HUES64 (cell line): ENCODE measurements around the gene NF1.
"Not testable (repeated sequence)": the region's sequence is repeated elsewhere in the genome, so short reads cannot be mapped to it uniquely, and the experiment has no call there.

Source experiments
- H3K27ac ChIP-seq: 2 replicates; pipeline ENCODE4 v1.7.0; 2013; ENCODE audit warnings: low read depth, low read length, inconsistent platforms
- H3K27me3 ChIP-seq: 2 replicates; pipeline ENCODE4 v1.6.1; 2013; ENCODE audit warnings: mild to moderate bottlenecking, low read length; ENCODE audit not compliant: insufficient read depth
- H3K36me3 ChIP-seq: 2 replicates; pipeline ENCODE4 v1.6.1; 2013; ENCODE audit warnings: mild to moderate bottlenecking, low read length; ENCODE audit not compliant: insufficient read depth
- H3K4me1 ChIP-seq: 2 replicates; pipeline ENCODE4 v1.6.1; 2013; ENCODE audit warnings: mild to moderate bottlenecking, low read length, moderate library complexity; ENCODE audit not compliant: insufficient read depth
- H3K4me3 ChIP-seq: 2 replicates; pipeline ENCODE4 v1.5.1; 2013; ENCODE audit warnings: mild to moderate bottlenecking, low read length, moderate library complexity
- H3K9ac ChIP-seq: 2 replicates; pipeline ENCODE4 v1.6.1; 2013; ENCODE audit warnings: mild to moderate bottlenecking, low read depth, low read length
- H3K9me3 ChIP-seq: 2 replicates; pipeline ENCODE4 v1.6.1; 2013; ENCODE audit warnings: low read depth, low read length; ENCODE audit not compliant: insufficient read depth
- WGBS: fragments of 150-250, 120-280 bp; methylation state at CpG from one replicate; pipeline ENCODE4 v1.1.7; 2013; ENCODE audit warnings: missing lambda C conversion rate; 5-methylcytosine and 5-hydroxymethylcytosine counted together

The NF1 gene

DNA sequence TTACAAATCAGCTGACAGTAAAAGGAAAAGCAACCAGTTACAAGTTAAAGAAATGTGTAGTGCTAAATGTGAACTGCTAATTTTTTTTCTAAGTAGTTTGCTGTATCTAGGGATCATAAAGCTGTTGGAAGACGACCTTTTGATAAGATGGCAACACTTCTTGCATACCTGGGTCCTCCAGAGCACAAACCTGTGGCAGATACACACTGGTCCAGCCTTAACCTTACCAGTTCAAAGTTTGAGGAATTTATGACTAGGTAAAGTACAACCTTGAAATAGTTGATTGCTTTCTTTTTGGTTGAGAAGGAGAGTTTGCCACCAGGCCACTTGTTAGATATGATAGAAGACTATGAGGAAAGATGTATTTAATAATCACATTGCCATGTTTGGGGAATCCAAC is 166.8 kb downstream of the NF1 start:
- WGBS, result 96% methylated on average over 1 of the region's 1 CpG
- H3K4me1 ChIP-seq, result no peaks in the 10 kb centered on the region
- H3K27me3 ChIP-seq, result no peaks in the 10 kb centered on the region

DNA sequence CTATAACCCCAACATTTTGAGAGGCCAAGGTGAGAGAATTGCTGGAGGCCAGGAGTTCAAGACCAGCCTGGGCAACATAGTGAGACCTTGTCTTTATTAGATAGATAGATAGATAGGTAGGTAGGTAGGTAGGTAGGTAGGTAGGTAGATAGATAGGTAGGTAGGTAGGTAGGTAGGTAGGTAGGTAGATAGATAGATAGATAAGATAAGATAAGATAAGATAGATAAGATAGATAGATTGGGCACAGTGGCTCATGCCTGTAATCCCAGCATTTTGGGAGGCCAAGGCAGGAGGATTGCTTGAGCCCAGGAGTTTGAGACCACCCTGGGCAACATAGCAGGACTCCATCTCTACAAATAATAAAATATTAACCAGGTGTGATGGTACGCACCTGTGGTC is 168.1 kb downstream of the NF1 start:
- 95% methylated on average over 1 of the region's 1 CpG for WGBS
- not testable (repeated sequence) for H3K27ac ChIP-seq, H3K9ac ChIP-seq, H3K9me3 ChIP-seq, H3K27me3 ChIP-seq, H3K4me1 ChIP-seq, H3K4me3 ChIP-seq
- H3K36me3 ChIP-seq, result peaks cover 65% of the 10 kb centered on the region

More for the DNA sequence above, 166.8 kb downstream of the NF1 start:
- no peaks in the 10 kb centered on the region for H3K9me3 ChIP-seq
- H3K27ac ChIP-seq, result no peak overlapping the region
- H3K36me3 ChIP-seq, result peaks cover 56% of the 10 kb centered on the region
- no peak overlapping the region for H3K4me3 ChIP-seq
- H3K9ac ChIP-seq, result no peak overlapping the region

DNA sequence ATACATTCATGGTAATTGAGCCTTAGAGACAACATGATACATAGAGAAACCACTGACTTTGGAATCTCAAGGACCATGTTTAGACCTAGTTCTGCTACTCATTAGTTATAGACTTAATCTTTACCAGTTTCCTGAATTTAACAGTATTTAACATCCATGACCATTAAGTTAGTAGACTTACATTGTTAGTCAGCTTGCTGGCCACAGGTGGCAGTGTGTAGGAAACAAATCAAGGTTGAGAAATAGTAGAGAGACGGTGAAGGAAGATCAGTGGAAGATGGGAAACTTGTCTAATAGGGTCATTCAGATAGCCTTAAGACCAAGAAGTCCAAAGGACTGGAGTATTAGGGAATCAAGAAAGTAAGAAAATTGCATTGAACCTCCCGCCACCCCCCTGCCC is 171.3 kb downstream of the NF1 start:
- H3K4me1 ChIP-seq, result peaks cover 11% of the 10 kb centered on the region
- H3K9ac ChIP-seq, result no peak overlapping the region
- no peak overlapping the region for H3K27ac ChIP-seq
- peaks cover 50% of the 10 kb centered on the region for H3K36me3 ChIP-seq
- 82% methylated on average over 2 of the region's 2 CpGs for WGBS
- H3K27me3 ChIP-seq, result no peaks in the 10 kb centered on the region
- no peaks in the 10 kb centered on the region for H3K9me3 ChIP-seq
- no peak overlapping the region for H3K4me3 ChIP-seq

DNA sequence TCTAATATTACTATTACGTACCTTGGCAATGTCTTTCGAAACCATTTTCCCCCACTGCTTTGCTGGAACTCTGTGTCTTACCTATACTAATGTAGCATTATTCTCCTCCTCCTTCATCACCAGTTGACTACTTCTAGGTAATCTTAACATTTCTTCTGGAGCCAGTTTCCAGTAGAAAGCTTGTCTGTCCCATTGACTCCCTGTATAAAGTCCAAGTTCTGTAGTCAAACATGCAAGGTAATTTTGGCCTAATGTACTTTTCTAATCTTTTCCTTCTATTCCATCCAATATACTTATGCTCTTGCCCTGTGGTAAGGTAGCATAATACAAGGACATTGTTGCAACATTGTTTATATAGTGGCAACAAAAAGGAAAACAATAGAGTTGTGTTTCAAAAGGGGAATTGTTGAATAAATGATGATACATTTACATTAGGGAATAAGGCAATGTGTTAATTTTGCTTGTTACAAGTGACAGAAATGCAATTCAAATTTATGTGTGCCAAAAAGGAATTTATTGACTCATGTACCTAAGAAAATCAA is 174.3 kb downstream of the NF1 start:
- Histone ChIP-seq H3K4me1 (peaks cover 11% of the 10 kb centered on the region), H3K27ac (peak overlapping the region; percentile 61), H3K9me3 (no peaks in the 10 kb centered on the region), H3K36me3 (peaks cover 38% of the 10 kb centered on the region), H3K4me3 (no peak overlapping the region), H3K27me3 (no peaks in the 10 kb centered on the region), H3K9ac (peak overlapping the region; percentile 48; the same call in 1 of the 2 replicates)
- WGBS, result 97% methylated on average over 2 of the region's 2 CpGs

DNA sequence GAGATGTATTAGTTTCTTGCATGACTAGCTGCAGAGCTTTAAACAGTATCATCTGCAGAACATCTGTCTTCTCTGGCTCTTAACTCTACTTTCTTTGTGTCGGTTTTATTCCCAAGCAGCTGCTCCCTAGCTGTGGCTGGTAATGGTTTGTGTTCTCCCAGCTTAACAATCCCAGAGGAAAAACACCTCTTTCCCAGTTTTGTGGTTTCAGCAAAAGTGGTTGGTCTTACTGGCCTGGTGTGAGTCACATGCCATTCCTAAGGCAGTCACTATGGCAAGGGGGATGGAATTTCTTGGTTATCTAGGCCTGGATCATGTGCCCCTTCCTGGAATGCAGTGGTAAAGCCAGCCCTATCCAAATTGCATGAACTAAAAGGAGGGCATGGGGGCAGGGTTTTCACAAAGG is 174.8 kb downstream of the NF1 start:
- Histone ChIP-seq H3K27ac (peak overlapping the region; percentile 61), H3K4me1 (peaks cover 11% of the 10 kb centered on the region), H3K27me3 (no peaks in the 10 kb centered on the region), H3K4me3 (no peak overlapping the region), H3K9ac (peak overlapping the region; percentile 48; the same call in 1 of the 2 replicates), H3K36me3 (peaks cover 38% of the 10 kb centered on the region), H3K9me3 (no peaks in the 10 kb centered on the region)
- 57% methylated on average over 1 of the region's 1 CpG for WGBS

DNA sequence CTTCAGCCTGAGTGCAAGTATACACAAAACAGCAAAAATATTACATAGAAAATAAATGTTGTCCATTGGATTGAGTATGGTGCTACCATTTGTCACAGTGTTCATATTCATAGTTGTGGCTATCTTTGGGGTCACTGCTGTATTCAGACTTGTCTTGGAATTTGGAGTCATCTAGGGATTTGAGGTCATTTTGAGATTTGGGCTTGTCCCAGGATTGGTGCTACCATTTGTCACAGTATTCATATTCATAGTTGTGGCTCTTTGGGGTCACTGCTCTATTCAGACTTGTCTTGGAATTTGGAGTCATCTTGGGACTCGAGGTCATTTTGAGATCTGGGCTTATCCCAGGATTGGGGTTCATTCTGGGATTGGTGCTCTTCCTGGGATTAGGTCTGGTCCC is 177.5 kb downstream of the NF1 start:
- H3K9me3 ChIP-seq, result no peaks in the 10 kb centered on the region
- no peak overlapping the region for H3K27ac ChIP-seq
- H3K4me1 ChIP-seq, result peaks cover 11% of the 10 kb centered on the region
- peaks cover 30% of the 10 kb centered on the region for H3K36me3 ChIP-seq
- 94% methylated on average over 1 of the region's 1 CpG for WGBS
- no peak overlapping the region for H3K9ac ChIP-seq
- H3K27me3 ChIP-seq, result no peaks in the 10 kb centered on the region
- H3K4me3 ChIP-seq, result no peak overlapping the region

DNA sequence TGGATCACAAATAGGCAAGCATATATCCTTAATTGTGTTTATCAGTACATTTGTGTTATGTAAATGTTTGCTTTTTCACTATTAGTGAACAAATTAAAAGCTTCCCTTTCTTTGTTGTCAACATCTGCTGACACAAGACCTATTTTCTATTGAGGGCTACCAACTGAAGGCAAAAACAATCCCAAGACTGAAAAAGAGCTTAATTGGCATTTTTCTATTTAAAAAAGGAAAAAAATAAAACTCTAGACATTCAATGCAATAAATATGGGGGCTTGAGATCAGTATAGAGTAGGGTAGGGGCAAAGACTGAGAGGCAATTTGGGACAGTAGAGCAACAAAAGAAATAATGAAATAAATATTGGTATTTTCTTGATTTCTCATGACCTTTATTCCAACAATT is 178.0 kb downstream of the NF1 start:
- Histone ChIP-seq H3K9me3 (no peaks in the 10 kb centered on the region), H3K4me3 (no peak overlapping the region), H3K36me3 (peaks cover 30% of the 10 kb centered on the region), H3K4me1 (peaks cover 11% of the 10 kb centered on the region), H3K9ac (no peak overlapping the region), H3K27ac (no peak overlapping the region), H3K27me3 (no peaks in the 10 kb centered on the region)

DNA sequence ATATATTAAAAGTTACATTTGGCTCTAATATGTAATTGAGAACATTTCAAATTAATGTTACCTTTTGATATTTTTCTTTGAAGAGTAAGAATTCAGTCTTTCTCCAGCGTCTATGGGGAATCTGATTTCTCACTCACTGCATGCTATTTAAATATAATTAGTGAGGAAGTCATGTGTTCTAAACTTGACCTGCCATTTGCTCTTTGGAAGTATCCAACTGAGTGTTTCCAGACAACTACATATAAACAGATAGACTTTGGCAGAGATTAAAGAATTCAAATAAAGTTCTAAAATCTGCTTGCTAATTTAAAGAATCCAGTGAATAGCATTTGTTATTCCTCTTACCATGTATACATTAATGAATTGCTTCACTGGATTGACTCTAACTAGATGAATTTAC is 178.7 kb downstream of the NF1 start:
- no peak overlapping the region for H3K27ac ChIP-seq
- WGBS, result no CpG with 5 or more reads among the region's 1 CpG
- peaks cover 27% of the 10 kb centered on the region for H3K36me3 ChIP-seq
- no peak overlapping the region for H3K4me3 ChIP-seq
- no peaks in the 10 kb centered on the region for H3K9me3 ChIP-seq
- H3K27me3 ChIP-seq, result no peaks in the 10 kb centered on the region
- no peak overlapping the region for H3K9ac ChIP-seq
- H3K4me1 ChIP-seq, result peaks cover 11% of the 10 kb centered on the region

DNA sequence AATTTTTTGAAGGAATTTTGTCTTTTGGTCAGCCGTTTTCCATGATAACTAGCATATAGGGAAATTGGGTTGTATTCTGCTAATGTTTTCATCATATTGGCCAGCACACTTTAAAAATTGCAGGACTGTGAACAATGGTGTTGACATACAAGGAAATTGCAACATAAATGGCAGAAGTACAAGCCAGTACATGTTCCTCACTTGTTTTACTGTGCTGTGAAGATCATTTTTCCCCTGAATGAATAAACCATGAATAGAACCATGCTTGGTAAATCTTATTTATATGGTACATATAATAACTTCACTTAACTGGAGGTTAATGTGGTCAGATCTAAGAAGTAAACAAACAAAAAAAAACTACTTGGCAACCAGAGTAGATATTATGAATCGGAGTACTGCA is 179.5 kb downstream of the NF1 start:
- Histone ChIP-seq H3K36me3 (peaks cover 27% of the 10 kb centered on the region), H3K4me1 (peaks cover 12% of the 10 kb centered on the region), H3K27ac (no peak overlapping the region), H3K4me3 (no peak overlapping the region), H3K9ac (no peak overlapping the region), H3K9me3 (no peaks in the 10 kb centered on the region), H3K27me3 (no peaks in the 10 kb centered on the region)
- 97% methylated on average over 2 of the region's 2 CpGs for WGBS

DNA sequence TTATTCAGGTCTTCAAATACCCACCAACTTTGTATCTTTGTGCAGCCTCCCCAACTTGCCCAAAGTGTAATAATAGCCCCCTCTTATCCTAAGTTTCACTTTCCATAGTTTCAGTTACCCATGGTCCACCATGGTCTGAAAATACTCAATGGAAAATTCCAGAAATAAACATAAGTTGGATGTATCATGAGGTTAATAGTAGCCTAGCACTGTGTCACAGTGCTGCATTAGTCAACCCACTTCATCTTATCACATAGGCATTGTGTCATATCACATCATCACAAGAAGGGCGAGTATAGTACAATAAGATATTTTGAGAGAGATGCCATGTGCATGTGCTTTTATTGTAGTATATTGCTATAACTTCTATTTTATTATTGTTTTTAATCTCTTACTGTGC is 180.3 kb downstream of the NF1 start:
- no CpG with 5 or more reads among the region's 1 CpG for WGBS
- H3K36me3 ChIP-seq, result peaks cover 27% of the 10 kb centered on the region
- no peaks in the 10 kb centered on the region for H3K9me3 ChIP-seq
- H3K27ac ChIP-seq, result no peak overlapping the region
- H3K4me1 ChIP-seq, result peaks cover 13% of the 10 kb centered on the region
- no peak overlapping the region for H3K4me3 ChIP-seq
- H3K9ac ChIP-seq, result no peak overlapping the region
- no peaks in the 10 kb centered on the region for H3K27me3 ChIP-seq

DNA sequence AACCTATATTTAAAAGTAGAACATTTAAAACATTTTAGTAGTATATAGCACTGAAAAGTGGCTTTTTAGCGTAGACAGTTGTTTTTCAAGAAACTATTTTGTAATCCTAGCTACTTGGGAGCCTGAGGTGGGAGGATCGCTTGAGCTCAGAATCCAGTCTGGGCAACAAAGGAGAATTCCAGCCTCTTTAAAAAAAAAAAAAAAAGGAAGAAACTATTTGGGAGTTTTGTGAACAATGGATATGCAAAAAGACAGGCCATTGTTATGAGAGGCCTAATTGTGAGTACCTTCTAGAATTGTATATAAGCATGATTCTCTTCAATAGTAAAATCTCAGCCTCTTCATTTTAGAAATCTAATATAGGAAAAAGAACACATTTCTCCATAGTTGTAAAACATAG is 184.6 kb downstream of the NF1 start:
- Histone ChIP-seq H3K9ac (no peak overlapping the region), H3K4me1 (peaks cover 13% of the 10 kb centered on the region), H3K27ac (peak overlapping the region; percentile 65; the same call in 1 of the 2 replicates), H3K4me3 (no peak overlapping the region), H3K9me3 (no peaks in the 10 kb centered on the region), H3K36me3 (peaks cover 24% of the 10 kb centered on the region), H3K27me3 (no peaks in the 10 kb centered on the region)
- WGBS, result 84% methylated on average over 2 of the region's 2 CpGs

DNA sequence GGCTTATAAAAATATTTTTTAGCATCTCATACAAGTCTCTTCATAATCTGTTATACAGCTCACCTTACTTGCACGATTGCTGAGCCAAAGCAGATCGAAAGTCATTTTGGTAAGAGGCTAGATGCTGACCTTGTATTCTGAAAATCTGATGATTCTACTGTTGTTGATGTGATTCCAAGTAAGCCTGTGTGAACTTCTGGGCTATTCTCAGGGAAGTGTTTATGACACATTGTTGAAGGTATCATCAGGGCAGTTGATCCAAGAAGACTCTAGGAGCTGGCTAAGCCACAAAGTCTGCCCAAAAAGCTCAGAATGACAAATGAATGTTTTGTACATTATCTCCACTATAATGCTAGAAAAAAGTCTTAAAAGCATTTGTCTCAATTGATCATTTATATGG is 186.3 kb downstream of the NF1 start:
- Histone ChIP-seq H3K27me3 (no peaks in the 10 kb centered on the region), H3K4me1 (peaks cover 13% of the 10 kb centered on the region), H3K9ac (no peak overlapping the region), H3K9me3 (no peaks in the 10 kb centered on the region), H3K4me3 (no peak overlapping the region), H3K27ac (no peak overlapping the region), H3K36me3 (peaks cover 18% of the 10 kb centered on the region)
- 96% methylated on average over 2 of the region's 2 CpGs for WGBS
